Prostate gland (tissue), 2 donors: ENCODE measurements around the gene CRY2.

Source experiments
- CTCF ChIP-seq, 4 experiments: fragments of 200-600 bp in 2 of 4; fragments of 450-650 bp in 2 of 4; sonication (generic) in 2 of 4; IDR thresholded peaks; 1 replicate in 3 of 4; 2 replicates in 1 of 4; pipeline ENCODE4 v1.5.1; 2016 to 2019; ENCODE audit warnings: antibody characterized with exemption in 4 of 4, mild to moderate bottlenecking in 2 of 4, moderate library complexity in 2 of 4
- POLR2A ChIP-seq: fragments of 450-650 bp; IDR thresholded peaks from one replicate; pipeline ENCODE4 v1.6.1; 2016; ENCODE audit warnings: antibody characterized with exemption, mild to moderate bottlenecking

- TF ChIP-seq POLR2A (no peak), CTCF (IDR thresholded peaks at IDR 0.05) (no peak)
Observed at GRCh38 chr11:45892856-45893255, 45.6 kb downstream of the CRY2 start.
